ENCODE data around the gene SSR3. TPM values are rescaled to one million over a fixed set of nuclear protein-coding genes. Genes with fewer than 3 reads are reported as not detected.

SSR3 gene
- total RNA-seq, 3 donors from 2014 or later, result 133 to 153 (median 138) TPM

DNA sequence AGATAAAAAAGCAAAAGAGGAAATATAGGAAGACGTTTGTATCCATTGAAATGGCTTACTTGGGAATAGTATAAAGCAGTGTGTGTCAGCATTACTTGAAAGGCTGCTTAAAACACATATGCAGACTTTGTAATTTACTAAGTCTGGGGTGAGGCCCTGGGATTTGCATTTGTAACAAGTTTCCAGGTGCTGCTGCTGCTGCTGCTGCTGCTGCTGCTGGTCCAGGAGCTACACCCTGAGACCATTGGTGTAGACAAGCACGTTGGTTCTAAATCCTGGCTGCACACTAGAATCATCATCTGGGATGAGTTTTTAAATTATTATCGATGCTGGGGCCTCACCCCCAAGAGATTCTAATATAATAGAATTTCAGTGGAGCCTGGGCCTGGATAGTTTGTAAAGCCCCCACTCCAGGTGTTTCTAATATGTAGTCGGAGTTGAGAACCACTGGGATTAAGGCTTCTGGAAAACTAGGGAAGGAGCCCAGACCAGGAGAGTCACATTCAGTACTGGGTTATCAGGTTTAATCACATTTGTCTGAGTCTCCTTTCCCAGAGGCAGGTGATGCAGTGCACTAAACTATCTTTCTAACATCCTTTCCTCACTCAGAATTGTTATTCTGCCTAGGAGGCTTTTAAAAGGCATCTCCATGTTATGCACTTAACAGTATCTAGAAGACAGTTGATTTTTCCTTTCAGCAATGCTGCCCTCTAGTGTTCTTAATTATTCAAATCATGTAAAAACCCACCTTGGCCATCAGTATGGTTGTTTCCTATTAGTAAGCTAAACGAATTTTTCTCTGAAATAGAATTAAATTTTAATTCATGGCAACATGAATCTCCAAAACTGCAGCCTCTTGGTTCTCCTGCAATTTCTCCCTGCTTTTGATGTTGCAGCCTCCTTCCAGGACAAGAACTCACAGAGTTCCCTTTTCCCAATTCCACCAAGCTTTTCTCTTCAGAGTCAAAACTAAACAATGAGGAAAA, 45.4 kb downstream of the SSR3 start:
- peaks cover 7% of the 10 kb centered on the region for H3K4me1 Mint-ChIP-seq (ENCODE audit: low read depth)
- ATAC-seq (peak; percentile 64 to 65), DNase-seq (no peak)
- peaks cover 8% of the 10 kb centered on the region for H3K27me3 Mint-ChIP-seq (ENCODE audit: low read depth)
- no peaks in the 10 kb centered on the region for H3K36me3 Mint-ChIP-seq (ENCODE audit: insufficient read depth)
- no peak overlapping the region for H3K4me3 Mint-ChIP-seq
- H3K9me3 Mint-ChIP-seq, result no peaks in the 10 kb centered on the region

DNA sequence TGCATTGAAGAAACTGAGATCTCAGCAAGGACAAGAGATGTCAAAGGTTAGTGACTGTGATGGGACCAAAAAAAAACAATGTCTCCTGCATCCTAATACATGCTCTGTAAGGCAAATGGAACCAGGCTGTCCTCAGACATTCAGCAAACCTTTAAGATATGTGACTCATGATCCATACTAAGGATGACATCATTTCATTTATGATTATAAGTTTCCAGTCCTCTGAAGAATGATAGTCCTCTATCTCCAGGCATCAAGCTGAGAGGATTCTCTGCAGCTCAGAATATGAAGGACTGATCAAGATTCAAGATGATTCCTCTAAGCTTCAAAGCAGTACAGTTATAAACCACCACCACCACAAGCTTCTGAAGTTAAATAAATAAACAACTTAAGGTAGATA, 47.6 kb downstream of the SSR3 start:
- Mint-ChIP-seq H3K4me3 (no peak overlapping the region), H3K9me3 (peaks cover 6% of the 10 kb centered on the region), H3K27me3 (ENCODE audit: low read depth) (peaks cover 8% of the 10 kb centered on the region), H3K36me3 (ENCODE audit: insufficient read depth) (no peaks in the 10 kb centered on the region), H3K4me1 (ENCODE audit: low read depth) (peaks cover 8% of the 10 kb centered on the region)
- DNase-seq (no peak), ATAC-seq (peak; percentile 77 to 79)

DNA sequence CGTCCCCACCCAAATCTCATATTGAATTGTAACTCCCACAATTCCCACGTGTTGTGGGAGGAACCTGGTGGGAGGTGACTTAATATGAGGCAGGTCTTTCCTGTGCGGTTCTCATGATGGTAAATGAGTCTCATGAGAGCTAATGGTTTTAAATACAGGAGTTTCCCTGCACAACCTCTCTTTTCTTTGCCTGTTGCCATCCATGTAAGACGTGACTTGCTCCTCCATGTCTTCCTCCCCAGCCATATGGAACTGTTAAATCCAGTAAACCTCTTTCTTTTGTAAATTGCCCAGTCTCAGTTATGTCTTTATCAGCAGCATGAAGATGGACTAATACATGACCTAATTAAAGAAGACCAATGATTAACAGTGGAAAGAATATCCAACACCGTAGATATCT, 56.6 kb downstream of the SSR3 start:
- DNase-seq, result no peak
- Mint-ChIP-seq H3K4me3 (no peak overlapping the region), H3K36me3 (ENCODE audit: insufficient read depth) (no peaks in the 10 kb centered on the region), H3K27me3 (ENCODE audit: low read depth) (no peaks in the 10 kb centered on the region), H3K9me3 (peaks cover 7% of the 10 kb centered on the region), H3K4me1 (ENCODE audit: low read depth) (peaks cover 2% of the 10 kb centered on the region)
- no peak for ATAC-seq

DNA sequence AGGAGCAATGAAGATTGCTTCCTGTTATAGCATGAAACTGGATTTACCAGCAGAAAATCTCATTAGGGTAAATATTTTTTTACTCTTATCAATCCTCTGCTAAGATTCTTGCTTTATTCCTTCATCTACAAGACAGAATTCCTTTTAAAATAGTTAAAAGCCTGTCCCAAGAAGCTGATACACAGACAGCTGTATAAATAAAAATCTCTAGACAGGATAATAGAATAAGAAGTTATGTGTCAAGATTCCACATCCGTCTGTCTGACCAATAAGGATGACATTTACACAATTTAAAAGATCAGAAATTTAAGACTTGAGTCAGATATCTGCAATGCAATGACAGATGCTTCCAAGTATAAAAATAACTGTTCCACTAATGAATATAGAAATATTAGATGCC, 57.6 kb downstream of the SSR3 start:
- Mint-ChIP-seq H3K9me3 (peaks cover 7% of the 10 kb centered on the region), H3K4me3 (no peak overlapping the region), H3K4me1 (ENCODE audit: low read depth) (no peaks in the 10 kb centered on the region), H3K36me3 (ENCODE audit: insufficient read depth) (no peaks in the 10 kb centered on the region), H3K27me3 (ENCODE audit: low read depth) (peaks cover 1% of the 10 kb centered on the region)
- no peak for ATAC-seq
- DNase-seq, result no peak

DNA sequence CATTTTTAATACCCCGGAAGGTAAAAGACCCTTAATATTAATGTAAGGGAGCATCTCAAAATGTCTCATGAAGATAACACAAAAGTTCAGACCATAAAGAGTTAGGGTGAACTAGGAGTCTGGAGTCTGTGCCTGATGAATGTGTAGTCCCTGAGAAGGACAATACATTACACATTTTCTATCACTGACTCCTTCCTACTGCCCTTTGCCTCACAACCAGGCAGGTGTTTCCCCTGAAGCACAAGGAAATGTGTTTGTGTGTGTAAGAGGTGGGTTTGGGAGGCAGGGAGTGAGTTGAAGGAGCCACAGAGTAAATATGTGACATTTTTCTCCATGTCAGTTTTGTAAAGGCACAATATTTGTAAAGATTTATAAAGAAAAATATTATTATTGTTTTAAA, 59.1 kb downstream of the SSR3 start:
- DNase-seq (no peak), ATAC-seq (no peak)
- H3K9me3 Mint-ChIP-seq, result peaks cover 7% of the 10 kb centered on the region
- no peaks in the 10 kb centered on the region for H3K4me1 Mint-ChIP-seq (ENCODE audit: low read depth)
- no peaks in the 10 kb centered on the region for H3K36me3 Mint-ChIP-seq (ENCODE audit: insufficient read depth)
- peaks cover 3% of the 10 kb centered on the region for H3K27me3 Mint-ChIP-seq (ENCODE audit: low read depth)
- no peak overlapping the region for H3K4me3 Mint-ChIP-seq

DNA sequence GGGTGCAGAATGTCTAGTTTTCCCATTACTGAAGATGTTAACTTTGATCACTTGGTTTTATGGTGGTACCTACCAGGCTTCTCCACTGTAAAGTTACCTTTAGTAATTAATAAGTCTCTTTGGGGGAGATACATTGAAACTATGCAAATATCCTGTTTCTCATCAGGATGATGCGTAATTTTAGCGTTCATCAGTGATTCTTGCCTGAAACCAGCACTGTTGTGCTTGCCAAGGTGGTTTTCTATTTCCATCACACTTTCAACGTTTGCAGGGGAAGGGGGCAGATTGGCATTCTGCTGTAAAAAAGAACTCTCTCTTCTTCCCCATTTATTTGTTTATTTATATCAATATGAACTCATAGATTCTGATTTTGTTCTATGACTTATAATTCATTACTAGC, 61.0 kb downstream of the SSR3 start:
- no peak for ATAC-seq
- DNase-seq, result no peak
- Mint-ChIP-seq H3K9me3 (peaks cover 7% of the 10 kb centered on the region), H3K36me3 (ENCODE audit: insufficient read depth) (no peaks in the 10 kb centered on the region), H3K27me3 (ENCODE audit: low read depth) (peaks cover 3% of the 10 kb centered on the region), H3K4me3 (no peak overlapping the region), H3K4me1 (ENCODE audit: low read depth) (no peaks in the 10 kb centered on the region)

DNA sequence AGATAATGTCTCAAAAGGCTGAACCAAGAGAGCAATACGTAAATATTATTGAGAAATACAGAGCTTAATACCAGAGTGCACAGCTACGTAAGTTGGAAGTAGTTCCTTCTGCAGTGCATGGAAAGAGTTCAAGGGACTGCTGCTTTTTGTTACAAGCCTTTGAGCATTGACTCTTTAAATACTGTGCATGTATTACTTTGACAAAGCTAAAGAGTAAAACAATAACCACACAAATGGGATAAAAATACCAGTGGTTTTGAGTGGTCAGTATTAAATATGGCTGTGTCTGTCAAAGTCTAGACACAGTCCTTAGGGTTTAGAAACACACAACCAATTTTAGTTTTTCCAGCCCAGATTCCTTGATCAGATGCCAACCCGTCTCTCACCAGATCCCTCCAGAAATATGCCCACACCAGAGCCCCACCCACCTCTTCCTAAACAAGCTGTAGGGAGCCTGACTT, 62.1 kb downstream of the SSR3 start:
- DNase-seq (no peak), ATAC-seq (no peak)
- no peaks in the 10 kb centered on the region for H3K36me3 Mint-ChIP-seq (ENCODE audit: insufficient read depth)
- H3K9me3 Mint-ChIP-seq, result peaks cover 5% of the 10 kb centered on the region
- H3K27me3 Mint-ChIP-seq (ENCODE audit: low read depth), result peaks cover 3% of the 10 kb centered on the region
- no peak overlapping the region for H3K4me3 Mint-ChIP-seq
- no peaks in the 10 kb centered on the region for H3K4me1 Mint-ChIP-seq (ENCODE audit: low read depth)

DNA sequence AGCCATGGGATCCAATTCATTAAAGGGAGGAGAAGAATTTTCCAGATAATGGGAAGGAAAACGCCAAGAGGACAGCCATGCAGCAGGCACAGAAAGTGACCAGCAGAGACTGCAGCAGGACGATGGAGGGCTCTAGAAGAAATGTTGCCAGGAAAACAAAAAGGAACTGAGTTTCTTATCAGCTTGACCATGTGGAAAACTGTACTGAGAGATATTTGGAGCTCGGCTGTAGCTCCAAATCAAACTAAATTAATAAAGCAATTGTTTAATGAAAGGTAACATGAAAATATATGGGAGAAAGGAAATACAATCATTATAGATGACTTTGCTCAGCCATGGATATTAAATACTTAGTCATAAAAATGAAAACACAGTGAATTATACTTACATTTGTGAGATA, 63.7 kb downstream of the SSR3 start:
- DNase-seq (no peak), ATAC-seq (no peak)
- peaks cover under 1% of the 10 kb centered on the region for H3K9me3 Mint-ChIP-seq
- no peak overlapping the region for H3K4me3 Mint-ChIP-seq
- no peaks in the 10 kb centered on the region for H3K36me3 Mint-ChIP-seq (ENCODE audit: insufficient read depth)
- peaks cover 3% of the 10 kb centered on the region for H3K27me3 Mint-ChIP-seq (ENCODE audit: low read depth)
- no peaks in the 10 kb centered on the region for H3K4me1 Mint-ChIP-seq (ENCODE audit: low read depth)

Other genes starting within 250 kb of the SSR3 start
- 10 to 100 TPM; 18.2 to 21.7 (median 20.4) TPM for gene TIPARP, start 119.5 kb upstream of the SSR3 start, total RNA-seq

Data from activated T-cell treated with anti-CD3 and anti-CD28 coated beads, Interleukin-2, amount 50 U/mL, for 4 hours (primary cell).